Activated T-cell treated with anti-CD3 and anti-CD28 coated beads, Interleukin-2, amount 50 U/mL, for 48 hours (primary cell): ENCODE results near the gene TFAP2E.

Experiments
- DNase-seq, 2 experiments: peaks; one replicate each; pipeline ENCODE4 v3.0.0-alpha.2; 2020

Gene TFAP2E

DNA sequence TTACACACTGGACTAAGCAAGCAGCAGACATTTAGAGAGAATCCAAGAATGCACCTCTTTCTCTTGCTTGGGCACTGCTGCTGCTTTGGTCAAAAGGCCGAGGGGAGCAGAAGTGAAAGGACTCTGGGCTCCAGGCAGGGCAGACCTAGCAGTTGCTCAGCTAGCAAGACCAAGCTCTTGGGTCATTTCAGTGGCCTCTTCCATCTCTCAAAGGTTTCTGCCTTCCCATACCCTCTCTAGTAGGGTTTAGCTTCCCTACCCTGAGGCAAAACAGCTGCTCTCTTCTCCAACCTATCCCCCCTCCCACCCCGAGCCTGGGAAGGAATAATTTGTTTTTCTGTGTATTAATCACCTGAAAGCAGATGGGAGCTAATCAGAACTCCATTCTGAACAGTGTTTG is 25.8 kb downstream of the TFAP2E start:
- DNase-seq: no peak

DNA sequence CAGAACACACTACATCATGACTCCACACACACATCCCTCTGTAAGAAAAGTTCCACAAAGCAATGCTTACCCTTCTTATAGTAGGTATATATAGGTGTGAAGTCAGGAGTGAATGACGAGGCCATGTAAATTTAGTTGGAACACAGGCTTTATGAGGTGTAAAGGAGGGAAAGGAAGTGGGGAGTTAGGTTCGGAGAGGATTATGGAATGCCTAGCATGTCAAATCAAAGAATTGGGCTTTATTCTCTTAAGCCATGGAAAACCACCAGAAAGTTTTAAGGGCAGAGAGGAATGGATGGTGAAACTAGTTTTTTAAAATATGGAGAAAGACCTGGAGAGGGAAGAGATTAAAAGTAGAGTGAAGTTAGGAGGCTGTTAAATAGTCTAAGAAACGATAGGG is 26.3 kb downstream of the TFAP2E start:
- DNase-seq: no peak

DNA sequence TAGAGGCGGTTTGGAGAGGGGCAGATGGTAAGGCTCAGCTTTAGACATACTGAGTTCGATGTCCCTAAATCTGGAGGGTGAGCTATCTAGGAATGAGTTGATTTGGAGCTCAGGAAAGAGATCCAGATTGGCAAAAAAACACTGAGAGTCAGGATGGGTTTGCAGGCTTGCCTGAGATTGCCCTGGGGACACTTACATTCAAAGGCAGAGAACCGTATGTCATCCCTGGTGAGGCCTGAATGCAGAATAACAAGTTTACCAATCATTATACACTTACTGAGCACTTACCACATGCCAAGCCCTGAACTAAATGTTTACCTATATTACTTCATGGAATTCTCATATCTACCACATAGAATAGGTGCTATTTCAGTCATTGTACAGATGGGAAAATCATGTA is 27.5 kb downstream of the TFAP2E start:
- DNase-seq: no peak

- DNase-seq: no peak
Observed at GRCh38 chr1:35603468-35603867, 30.4 kb downstream of the TFAP2E start.

GRCh38 chr1:35603941-35604340 is 30.8 kb downstream of the TFAP2E start:
- DNase-seq: no peak

GRCh38 chr1:35605071-35605866 is 32.2 kb downstream of the TFAP2E start:
- no peak for DNase-seq

- no peak for DNase-seq
Observed at GRCh38 chr1:35605867-35606182, 32.7 kb downstream of the TFAP2E start.

DNA sequence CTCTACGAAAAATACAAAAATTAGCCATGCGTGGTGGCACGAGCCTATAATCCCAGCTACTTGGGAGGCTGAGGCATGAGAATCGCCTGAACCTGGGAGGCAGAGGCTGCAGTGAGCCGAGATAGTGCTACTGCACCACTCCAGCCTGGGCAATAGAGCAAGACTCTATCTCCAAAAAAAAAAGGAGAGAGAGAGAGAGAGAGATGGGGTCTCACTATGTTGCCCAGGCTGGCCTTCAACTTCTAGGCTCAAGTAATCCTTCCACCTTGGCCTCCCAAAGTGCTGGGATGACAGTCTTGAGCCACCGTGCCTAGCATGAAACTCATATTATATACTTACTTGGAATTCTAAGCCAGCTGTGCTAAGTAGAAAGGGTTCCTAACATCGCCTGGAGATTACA is 38.5 kb downstream of the TFAP2E start:
- no peak for DNase-seq

DNA sequence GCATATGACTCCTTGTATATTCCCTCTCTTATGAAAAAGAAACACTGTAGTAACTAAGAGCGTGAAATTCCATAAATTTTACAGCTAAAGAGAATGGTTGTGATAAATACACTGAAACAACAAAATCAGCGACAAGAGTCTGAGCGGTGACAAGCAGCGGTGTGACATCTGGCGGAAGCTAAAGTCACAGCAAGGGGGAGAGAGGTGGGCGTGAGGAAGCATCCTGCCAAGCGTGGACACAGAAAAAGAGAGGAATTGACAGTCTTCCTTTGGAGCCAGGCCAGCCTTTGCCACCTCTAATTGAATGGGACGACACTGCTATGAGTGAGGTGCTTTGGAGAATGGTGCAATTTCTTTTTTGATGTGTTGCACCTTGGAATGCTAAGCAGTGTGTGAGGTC is 42.3 kb downstream of the TFAP2E start:
- DNase-seq: no peak

DNA sequence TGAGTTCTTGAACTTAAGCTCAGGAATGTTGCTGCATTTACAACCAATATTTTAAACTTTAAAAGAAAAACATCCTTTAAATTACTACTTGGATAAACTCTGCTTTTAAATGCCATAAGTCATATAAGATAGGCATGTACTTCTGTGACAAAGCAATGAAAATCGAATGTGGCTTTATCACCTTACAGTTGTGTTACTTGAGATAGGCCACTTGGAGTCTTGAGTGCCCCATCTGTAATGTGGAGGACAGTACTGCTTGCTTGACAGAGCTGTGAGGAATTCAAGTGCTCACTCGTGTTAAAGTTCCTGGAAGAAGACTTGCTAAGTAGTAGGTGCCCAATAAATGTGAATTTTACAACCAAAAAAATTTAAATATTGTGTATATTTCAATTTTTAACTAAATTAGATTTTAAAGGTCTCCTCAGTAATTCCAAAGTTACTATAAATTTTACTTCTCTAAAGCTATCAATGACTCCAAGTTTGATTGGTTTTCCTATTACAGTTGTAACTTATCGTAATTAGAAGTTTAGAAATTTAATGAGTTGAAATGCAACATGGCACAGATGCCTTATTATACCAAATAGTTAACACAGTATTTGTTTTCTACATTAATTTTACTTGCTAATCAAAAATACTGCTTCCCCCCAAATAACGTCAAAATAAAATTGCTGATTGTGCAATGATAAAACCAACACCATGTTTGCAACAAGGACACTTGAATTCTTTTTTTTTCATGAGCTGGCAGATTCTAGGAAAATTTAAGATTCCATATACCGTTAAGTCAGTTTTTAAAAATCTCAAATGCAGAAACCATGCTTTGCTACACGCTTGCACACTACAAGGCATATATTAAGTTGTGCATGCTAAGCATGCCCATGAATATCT is 46.4 kb downstream of the TFAP2E start:
- DNase-seq: no peak

GRCh38 chr1:35622510-35623178 is 49.5 kb downstream of the TFAP2E start:
- no peak for DNase-seq

- DNase-seq: no peak
Observed at GRCh38 chr1:35623832-35624231, 50.7 kb downstream of the TFAP2E start.

DNA sequence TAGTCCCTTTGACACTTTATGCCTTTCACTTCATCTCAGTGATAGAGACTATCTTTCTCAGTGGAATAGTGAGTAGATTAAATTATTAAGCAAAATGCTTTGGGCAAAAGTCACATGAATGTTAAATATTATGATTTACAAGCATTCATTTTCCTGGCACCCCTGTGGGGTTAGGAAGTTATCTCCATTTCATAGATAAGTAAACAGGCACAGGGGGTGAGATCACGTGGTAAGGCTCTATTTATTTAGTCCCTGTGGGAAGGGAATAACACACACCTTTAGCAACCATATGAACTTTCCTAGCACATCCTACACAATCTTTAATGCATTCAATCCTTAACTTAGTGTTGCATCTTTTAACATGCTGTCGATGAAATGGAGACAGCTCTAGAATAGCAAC is 55.9 kb downstream of the TFAP2E start:
- DNase-seq: no peak

GRCh38 chr1:35631396-35631795 is 58.3 kb downstream of the TFAP2E start:
- DNase-seq: no peak

GRCh38 chr1:35633547-35633946 is 60.4 kb downstream of the TFAP2E start:
- DNase-seq: no peak

GRCh38 chr1:35637401-35637809 is 64.3 kb downstream of the TFAP2E start:
- no peak for DNase-seq

DNA sequence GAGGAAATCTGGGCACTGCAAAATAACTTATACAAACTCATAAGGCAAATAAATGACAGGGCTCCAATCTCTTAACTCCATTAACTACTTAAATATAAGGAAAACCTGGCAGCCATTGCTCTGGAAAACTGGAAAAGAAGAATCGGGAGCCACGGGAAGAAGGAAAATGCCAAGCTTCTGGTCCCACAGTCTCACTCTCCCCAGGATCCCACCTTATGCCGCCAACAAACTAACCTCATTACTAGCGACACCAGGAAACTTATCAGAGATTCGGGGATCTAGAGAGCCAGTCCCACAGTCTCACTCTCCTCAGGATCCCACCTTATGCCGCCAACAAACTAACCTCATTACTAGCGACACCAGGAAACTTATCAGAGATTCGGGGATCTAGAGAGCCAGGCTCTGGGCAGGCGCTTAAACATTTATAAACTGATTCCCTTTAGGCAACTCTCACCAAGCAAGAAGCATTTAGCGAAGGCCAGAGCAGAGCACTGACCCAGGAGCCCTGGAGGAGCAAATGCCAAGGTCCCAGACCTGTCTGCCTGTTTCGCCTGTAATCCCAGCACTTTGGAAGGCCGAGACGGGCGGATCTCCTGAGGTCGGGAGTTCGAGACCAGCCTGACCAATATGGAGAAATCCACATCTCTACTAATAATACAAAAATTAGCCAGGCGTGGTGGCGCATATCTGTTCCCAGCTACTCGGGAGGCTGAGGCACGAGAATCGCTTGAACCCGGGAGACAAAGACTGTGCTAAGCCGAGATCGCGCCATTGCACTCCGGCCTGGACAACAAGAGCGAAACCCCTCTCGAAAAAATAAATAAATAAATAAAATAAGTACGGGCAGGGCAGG is 67.5 kb downstream of the TFAP2E start:
- DNase-seq: peak in 1 of 2 experiments; percentile 33

DNA sequence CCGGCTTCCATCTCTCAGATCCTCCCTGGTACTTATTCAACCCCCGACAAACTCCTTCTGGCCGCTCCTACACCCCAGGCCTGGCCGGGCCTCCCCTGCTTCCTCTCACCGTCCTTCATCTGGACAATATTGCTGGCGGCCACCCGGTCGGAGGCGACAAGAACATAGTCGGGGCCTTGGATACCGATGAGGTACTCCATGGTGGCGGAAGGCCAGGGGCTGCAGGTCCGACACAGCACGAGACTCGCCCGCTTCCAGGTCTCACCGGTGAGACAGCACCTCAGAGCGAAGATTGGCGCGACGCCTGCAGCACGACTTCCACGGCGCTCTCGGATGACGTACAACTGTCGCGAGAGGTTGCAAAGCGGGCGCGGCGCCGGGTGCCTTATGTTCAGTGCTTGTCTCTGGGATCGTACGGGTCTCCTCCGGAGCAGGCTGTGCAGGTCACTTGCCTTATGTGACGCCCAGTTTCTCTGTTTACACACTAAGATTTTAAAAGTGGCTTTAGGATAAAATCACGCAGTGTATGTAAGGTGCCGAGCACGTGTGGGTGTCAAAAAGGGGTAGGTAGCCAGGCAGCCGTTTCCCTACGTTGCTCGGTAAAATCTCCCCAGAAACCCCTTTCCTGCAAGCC is 68.2 kb downstream of the TFAP2E start, which contains the start of gene PSMB2:
Gene PSMB2 (minus strand): TSS at position 294 of the 634 bp plus-strand sequence. CDS start 94 bp downstream, at position 200.
- peak; percentile 98 to 99 for DNase-seq

GRCh38 chr1:35642471-35642955 is 69.4 kb downstream of the TFAP2E start:
- DNase-seq: peak; percentile 28 to 29

DNA sequence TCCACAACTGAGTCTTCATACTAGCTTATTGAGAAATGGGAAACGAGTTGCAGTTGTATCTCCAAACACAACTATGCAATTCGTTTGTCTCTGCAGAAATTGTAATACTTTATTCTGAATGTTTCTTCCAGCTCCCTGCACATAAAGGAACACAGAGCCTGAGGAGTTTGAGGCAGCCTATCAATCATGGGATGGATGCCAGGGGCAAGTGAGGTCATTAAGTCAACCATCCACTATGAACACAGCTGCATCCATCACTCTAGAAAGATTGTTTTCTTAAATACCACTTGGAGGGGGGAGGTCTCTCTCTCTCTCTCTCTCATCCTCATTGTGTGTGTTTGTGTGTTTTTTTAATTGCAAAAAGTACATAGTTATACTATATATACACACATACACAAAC is 71.1 kb downstream of the TFAP2E start:
- no peak for DNase-seq
